Nephron progenitor cell (in vitro differentiated cells): ENCODE data around the gene NHS.
A peak's percentile ranks its signal among the peaks of the same experiment; 100 is the strongest.

Experiments used
- DNase-seq: peaks from one replicate; pipeline ENCODE4 v3.0.0; 2021
- H3K27ac Mint-ChIP-seq: 2 replicates; pipeline ENCODE4 v1.8.0; 2021; ENCODE audit warnings: mild to moderate bottlenecking, moderate library complexity, mixed read lengths
- H3K27me3 Mint-ChIP-seq: 2 replicates; pipeline ENCODE4 v1.8.0; 2021; ENCODE audit warnings: mild to moderate bottlenecking, low read depth, mixed read lengths; ENCODE audit not compliant: poor library complexity
- H3K36me3 Mint-ChIP-seq: 2 replicates; pipeline ENCODE4 v1.8.0; 2021; ENCODE audit warnings: low read depth, mixed read lengths
- H3K4me1 Mint-ChIP-seq: 2 replicates; pipeline ENCODE4 v1.8.0; 2021; ENCODE audit warnings: mixed read lengths
- H3K4me3 Mint-ChIP-seq: 2 replicates; pipeline ENCODE4 v1.8.0; 2021; ENCODE audit warnings: mild to moderate bottlenecking, moderate library complexity, mixed read lengths
- H3K9me3 Mint-ChIP-seq: 2 replicates; pipeline ENCODE4 v1.8.0; 2021; ENCODE audit warnings: mild to moderate bottlenecking, moderate library complexity, mixed read lengths
- TF ChIP-seq, protein P1 (sequence below): fragments of 200-600 bp; sonication (generic); IDR thresholded peaks from 2 replicates; pipeline ENCODE4 v1.5.0; 2021; ENCODE audit warnings: antibody characterized with exemption

NHS gene

DNA sequence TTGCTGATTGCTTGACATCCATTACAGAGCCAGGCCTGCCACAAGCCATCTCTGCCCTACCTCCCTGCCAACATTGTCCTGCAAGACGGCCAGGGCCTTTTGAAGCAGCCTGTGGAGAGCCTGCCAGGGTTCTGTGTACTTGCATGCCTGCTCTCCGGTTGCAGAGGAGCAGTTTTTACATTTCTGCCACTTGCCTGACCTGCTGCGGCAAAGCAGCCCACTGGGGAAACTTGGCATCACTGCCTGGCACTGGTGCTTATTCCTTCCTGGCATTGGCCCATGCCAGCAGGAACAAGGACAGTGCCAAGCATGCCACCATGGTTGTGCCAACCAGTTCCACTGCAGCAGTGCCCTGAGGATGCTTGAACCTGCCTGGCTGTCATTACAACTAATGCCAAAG is 167.1 kb downstream of the NHS start:
- TF ChIP-seq, protein P1, sequence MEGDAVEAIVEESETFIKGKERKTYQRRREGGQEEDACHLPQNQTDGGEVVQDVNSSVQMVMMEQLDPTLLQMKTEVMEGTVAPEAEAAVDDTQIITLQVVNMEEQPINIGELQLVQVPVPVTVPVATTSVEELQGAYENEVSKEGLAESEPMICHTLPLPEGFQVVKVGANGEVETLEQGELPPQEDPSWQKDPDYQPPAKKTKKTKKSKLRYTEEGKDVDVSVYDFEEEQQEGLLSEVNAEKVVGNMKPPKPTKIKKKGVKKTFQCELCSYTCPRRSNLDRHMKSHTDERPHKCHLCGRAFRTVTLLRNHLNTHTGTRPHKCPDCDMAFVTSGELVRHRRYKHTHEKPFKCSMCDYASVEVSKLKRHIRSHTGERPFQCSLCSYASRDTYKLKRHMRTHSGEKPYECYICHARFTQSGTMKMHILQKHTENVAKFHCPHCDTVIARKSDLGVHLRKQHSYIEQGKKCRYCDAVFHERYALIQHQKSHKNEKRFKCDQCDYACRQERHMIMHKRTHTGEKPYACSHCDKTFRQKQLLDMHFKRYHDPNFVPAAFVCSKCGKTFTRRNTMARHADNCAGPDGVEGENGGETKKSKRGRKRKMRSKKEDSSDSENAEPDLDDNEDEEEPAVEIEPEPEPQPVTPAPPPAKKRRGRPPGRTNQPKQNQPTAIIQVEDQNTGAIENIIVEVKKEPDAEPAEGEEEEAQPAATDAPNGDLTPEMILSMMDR, result no peak
- H3K27me3 Mint-ChIP-seq, result peaks cover 10% of the 10 kb centered on the region
- H3K27ac Mint-ChIP-seq, result no peak overlapping the region
- H3K9me3 Mint-ChIP-seq, result no peaks in the 10 kb centered on the region
- no peaks in the 10 kb centered on the region for H3K36me3 Mint-ChIP-seq
- H3K4me1 Mint-ChIP-seq, result peaks cover 44% of the 10 kb centered on the region
- no peak overlapping the region for H3K4me3 Mint-ChIP-seq
- DNase-seq, result no peak

DNA sequence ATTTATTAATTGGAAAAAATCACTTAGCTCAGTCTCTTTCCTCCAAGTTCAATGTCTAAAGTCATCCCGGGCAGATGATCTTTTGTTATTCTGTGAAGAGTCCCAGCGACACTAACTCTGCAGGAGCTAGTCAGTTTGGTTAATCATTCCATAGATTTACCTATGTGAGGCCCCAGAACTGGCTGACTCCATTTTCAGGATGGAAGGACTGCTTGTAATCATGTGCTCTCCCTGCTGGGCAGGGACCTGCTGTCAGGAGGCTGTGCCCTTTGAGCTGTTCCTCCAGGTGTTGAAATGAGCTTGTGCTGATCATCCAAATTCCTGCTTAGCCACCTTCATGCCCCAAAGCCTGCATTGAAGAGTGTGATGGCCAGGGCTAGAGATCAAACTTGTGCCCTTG is 169.8 kb downstream of the NHS start:
- TF ChIP-seq, protein P1, result no peak
- Mint-ChIP-seq H3K27me3 (peaks cover 7% of the 10 kb centered on the region), H3K27ac (no peak overlapping the region), H3K4me3 (no peak overlapping the region), H3K9me3 (no peaks in the 10 kb centered on the region), H3K4me1 (peaks cover 49% of the 10 kb centered on the region), H3K36me3 (no peaks in the 10 kb centered on the region)
- no peak for DNase-seq

DNA sequence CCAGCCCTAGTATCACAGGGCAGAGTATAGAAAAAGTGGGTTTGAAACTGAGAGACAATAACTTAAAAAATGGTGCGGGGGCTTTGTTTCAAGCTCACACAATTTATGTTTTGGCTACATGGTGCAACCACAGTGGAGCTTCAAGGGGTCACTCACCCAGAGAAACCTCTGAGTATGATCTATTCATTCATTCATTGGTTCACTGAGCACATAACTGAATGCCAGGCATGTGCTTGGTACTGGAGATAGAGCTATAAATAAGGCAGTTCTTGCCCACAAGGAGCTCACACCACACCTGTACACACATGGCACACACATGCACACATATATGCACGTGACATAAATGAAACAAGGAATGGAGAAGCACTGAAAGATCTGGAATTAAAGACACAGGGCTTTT is 171.4 kb downstream of the NHS start:
- H3K4me1 Mint-ChIP-seq, result peaks cover 64% of the 10 kb centered on the region
- peaks cover 7% of the 10 kb centered on the region for H3K27me3 Mint-ChIP-seq
- TF ChIP-seq, protein P1, result no peak
- no peaks in the 10 kb centered on the region for H3K36me3 Mint-ChIP-seq
- no peak for DNase-seq
- H3K9me3 Mint-ChIP-seq, result no peaks in the 10 kb centered on the region
- H3K27ac Mint-ChIP-seq, result peak overlapping the region; percentile 44
- no peak overlapping the region for H3K4me3 Mint-ChIP-seq

GRCh38 chrX:17547658-17548057 is 172.7 kb downstream of the NHS start:
- DNase-seq, result no peak
- H3K36me3 Mint-ChIP-seq, result no peaks in the 10 kb centered on the region
- H3K4me3 Mint-ChIP-seq, result peak overlapping the region; percentile 46

DNA sequence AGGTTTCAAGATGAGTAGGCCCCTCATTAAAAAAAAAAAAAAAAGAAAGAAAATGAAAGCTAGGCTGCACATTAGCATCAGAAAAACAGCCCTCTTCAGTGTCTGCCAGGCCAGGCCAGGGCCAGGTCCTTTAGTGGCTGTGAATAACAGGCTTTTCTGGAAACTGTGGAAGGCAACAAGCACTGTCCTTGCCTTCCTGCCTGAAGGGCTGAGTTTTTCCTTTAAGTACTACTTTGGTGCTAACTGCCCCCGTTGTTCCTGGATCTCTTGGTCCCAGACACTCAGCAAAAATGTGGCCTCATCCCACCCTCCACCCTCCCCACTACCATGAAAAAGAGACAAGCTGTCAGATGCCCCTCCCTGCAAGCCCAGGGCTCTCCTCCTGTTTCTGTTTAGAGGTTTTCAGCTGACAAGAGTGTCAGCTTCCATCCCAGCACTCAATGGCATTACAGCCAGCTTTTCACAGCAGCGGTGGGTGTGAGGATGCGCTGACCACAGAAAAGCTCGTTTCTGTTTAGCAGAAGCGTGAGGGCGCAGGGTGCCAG is 174.2 kb downstream of the NHS start:
- Mint-ChIP-seq H3K36me3 (no peaks in the 10 kb centered on the region), H3K27ac (no peak overlapping the region), H3K27me3 (peaks cover 4% of the 10 kb centered on the region), H3K4me1 (peaks cover 67% of the 10 kb centered on the region), H3K4me3 (peak overlapping the region; percentile 66), H3K9me3 (no peaks in the 10 kb centered on the region)
- peak; percentile 22 for DNase-seq
- TF ChIP-seq, protein P1, result no peak

More at GRCh38 chrX:17547658-17548057, 172.7 kb downstream of the NHS start:
- peaks cover 7% of the 10 kb centered on the region for H3K27me3 Mint-ChIP-seq
- H3K9me3 Mint-ChIP-seq, result no peaks in the 10 kb centered on the region
- no peak overlapping the region for H3K27ac Mint-ChIP-seq
- peaks cover 61% of the 10 kb centered on the region for H3K4me1 Mint-ChIP-seq
- TF ChIP-seq, protein P1, result no peak

DNA sequence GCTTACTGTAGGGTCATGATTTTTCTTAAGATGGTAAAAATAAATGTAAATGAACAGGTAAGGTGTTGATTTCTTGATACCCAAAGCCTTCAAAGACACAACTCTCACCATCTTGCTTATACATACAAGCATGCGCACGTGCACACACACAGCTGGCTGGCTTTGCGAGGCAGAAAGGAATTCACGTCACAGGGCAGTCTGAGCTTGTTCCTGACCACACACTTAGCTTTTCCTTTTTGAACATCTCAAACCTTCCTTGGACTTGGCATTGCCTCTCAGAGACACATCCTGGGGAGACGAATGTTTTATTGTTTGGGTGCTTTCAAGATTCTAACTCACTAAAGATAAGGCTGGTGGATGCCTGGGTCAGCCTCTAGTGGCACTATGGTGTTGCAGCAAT is 175.0 kb downstream of the NHS start:
- Mint-ChIP-seq H3K27ac (no peak overlapping the region), H3K36me3 (no peaks in the 10 kb centered on the region), H3K4me3 (no peak overlapping the region), H3K4me1 (peaks cover 75% of the 10 kb centered on the region), H3K9me3 (no peaks in the 10 kb centered on the region), H3K27me3 (no peaks in the 10 kb centered on the region)
- no peak for DNase-seq
- TF ChIP-seq, protein P1, result no peak
